CD14-positive monocyte (primary cell): ENCODE results near the gene CCDC40. TPM values are rescaled to one million over a fixed set of nuclear protein-coding genes. Genes with fewer than 3 reads are reported as not detected.

Experiments
- DNase-seq, 3 donors: peaks; one replicate each; pipeline ENCODE4 v3.0.0-alpha.2; 2011 to 2022
- H2AFZ ChIP-seq: 2 replicates; pipeline ENCODE4 v1.6.0; 2012; ENCODE audit warnings: mild to moderate bottlenecking, low read depth, low read length, inconsistent platforms; ENCODE audit not compliant: insufficient read depth, poor library complexity, severe bottlenecking
- H3K27ac ChIP-seq, 2 donors: 1 replicate in 1 of 2; 2 replicates in 1 of 2; pipeline ENCODE4 v1.5.1; 2012 to 2013; ENCODE audit warnings: low read length in 2 of 2, control low read depth in 1 of 2, inconsistent platforms in 1 of 2, low read depth in 1 of 2, mild to moderate bottlenecking in 1 of 2
- H3K27me3 ChIP-seq, 2 donors: one replicate each; pipeline versions ENCODE4 v1.6.0 to v1.6.1; 2011 to 2013; ENCODE audit warnings: low read length in 2 of 2; ENCODE audit not compliant: control insufficient read depth in 2 of 2, insufficient read depth in 2 of 2
- H3K36me3 ChIP-seq, 2 donors: replicated peaks in 1 of 2; 1 replicate in 1 of 2; 2 replicates in 1 of 2; pipeline versions ENCODE4 v1.5.1 to v1.6.1; 2012 to 2013; ENCODE audit warnings: low read length in 2 of 2, control low read depth in 1 of 2, inconsistent platforms in 1 of 2, mild to moderate bottlenecking in 1 of 2; ENCODE audit not compliant: insufficient read depth in 2 of 2, control insufficient read depth in 1 of 2
- H3K4me1 ChIP-seq, 2 donors: 1 replicate in 1 of 2; 2 replicates in 1 of 2; pipeline versions ENCODE4 v1.5.1 to v1.6.1; 2012 to 2013; ENCODE audit warnings: low read length in 2 of 2, control low read depth in 1 of 2, inconsistent platforms in 1 of 2, mild to moderate bottlenecking in 1 of 2, moderate library complexity in 1 of 2; ENCODE audit not compliant: insufficient read depth in 2 of 2, control insufficient read depth in 1 of 2
- H3K4me2 ChIP-seq: replicated peaks from 2 replicates; pipeline ENCODE3; 2012; ENCODE audit warnings: low read length, moderate library complexity, mild to moderate bottlenecking; ENCODE audit not compliant: poor library complexity, severe bottlenecking; ENCODE audit errors: extremely low read depth
- H3K4me3 ChIP-seq, 3 experiments: fragments of 200-600 bp in 1 of 3; sonication (generic) in 1 of 3; replicated peaks in 1 of 3; 1 replicate in 2 of 3; 2 replicates in 1 of 3; pipeline ENCODE4 v1.5.1; 2011 to 2013; ENCODE audit warnings: low read length in 3 of 3, mild to moderate bottlenecking in 3 of 3, control low read depth in 2 of 3, low read depth in 2 of 3, inconsistent platforms in 1 of 3, moderate library complexity in 1 of 3
- H3K79me2 ChIP-seq: 2 replicates; pipeline ENCODE4 v1.6.0; 2012; ENCODE audit warnings: mild to moderate bottlenecking, control low read depth, inconsistent platforms, low read length, moderate library complexity; ENCODE audit not compliant: insufficient read depth
- H3K9ac ChIP-seq: 2 replicates; pipeline ENCODE4 v1.6.0; 2017; ENCODE audit warnings: low read length, mild to moderate bottlenecking; ENCODE audit not compliant: insufficient read depth, poor library complexity, severe bottlenecking
- H3K9me3 ChIP-seq, 2 donors: replicated peaks in 1 of 2; 1 replicate in 1 of 2; 2 replicates in 1 of 2; pipeline versions ENCODE4 v1.5.1 to v1.6.1; 2012 to 2013; ENCODE audit warnings: low read length in 2 of 2, control low read depth in 1 of 2; ENCODE audit not compliant: control insufficient read depth in 1 of 2, insufficient read depth in 1 of 2
- H4K20me1 ChIP-seq: 2 replicates; pipeline ENCODE4 v1.6.0; 2012; ENCODE audit warnings: mild to moderate bottlenecking, low read length, control low read depth, moderate library complexity; ENCODE audit not compliant: insufficient read depth
- H3K27ac Mint-ChIP-seq, 7 donors: one replicate each; pipeline ENCODE4 v1.8.0; 2020; ENCODE audit warnings: mild to moderate bottlenecking in 7 of 7, mixed read lengths in 7 of 7, moderate library complexity in 6 of 7, inconsistent platforms in 2 of 7
- H3K27me3 Mint-ChIP-seq, 3 donors: one replicate each; pipeline ENCODE4 v1.8.0; 2021 to 2022; ENCODE audit warnings: low read depth in 3 of 3, mild to moderate bottlenecking in 3 of 3, mixed read lengths in 3 of 3, moderate library complexity in 3 of 3, inconsistent platforms in 1 of 3
- H3K36me3 Mint-ChIP-seq, 2 donors: one replicate each; pipeline ENCODE4 v1.8.0; 2020; ENCODE audit warnings: mixed read lengths in 2 of 2, inconsistent platforms in 1 of 2, mild to moderate bottlenecking in 1 of 2
- H3K4me1 Mint-ChIP-seq: one replicate; pipeline ENCODE4 v1.8.0; 2020; ENCODE audit warnings: mild to moderate bottlenecking, mixed read lengths
- H3K4me3 Mint-ChIP-seq, 2 donors: one replicate each; pipeline ENCODE4 v1.8.0; 2020; ENCODE audit warnings: mild to moderate bottlenecking in 2 of 2, mixed read lengths in 2 of 2, moderate library complexity in 1 of 2
- H3K9me3 Mint-ChIP-seq, 7 donors: one replicate each; pipeline ENCODE4 v1.8.0; 2020 to 2022; ENCODE audit warnings: mixed read lengths in 7 of 7, mild to moderate bottlenecking in 6 of 7, moderate library complexity in 6 of 7, inconsistent platforms in 2 of 7
- CTCF ChIP-seq: fragments of 200-600 bp; IDR thresholded peaks from one replicate; pipeline ENCODE4 v1.8.0; 2022; ENCODE audit warnings: antibody characterized with exemption, mild to moderate bottlenecking
- WGBS: methylation state at CpG from one replicate; pipeline ENCODE4 v1.1.5; 2013; ENCODE audit warnings: missing lambda C conversion rate; ENCODE audit not compliant: insufficient coverage; 5-methylcytosine and 5-hydroxymethylcytosine counted together
- intact Hi-C, 2 donors: fragments of 100-400 bp; cut with micrococcal nuclease; formaldehyde crosslinking; loops; one replicate each; pipeline versions ENCODE4 v1.15.0 to v1.15.1; 2023
- polyA plus RNA-seq, 3 donors: library from polyadenylated mRNA; depleted of rRNA in 1 of 3; unstranded in 2 of 3; stranded (reverse) in 1 of 3; fragments of 300-500 nt in 2 of 3; fragments of >200 nt in 1 of 3; fragmentation: Illumina TruSeq in 2 of 3; gene quantifications; 1 replicate in 2 of 3; 2 replicates in 1 of 3; pipeline ENCODE4 v1.2.3, GENCODE V29; 2012 to 2021

The CCDC40 gene
- polyA plus RNA-seq, 3 donors: 0.21 to 0.27 TPM; not detected in 1

- H3K4me3 Mint-ChIP-seq: no peak overlapping the region
- Histone ChIP-seq H3K9ac (no peak overlapping the region), H3K27me3 (no peaks in the 10 kb centered on the region), H3K79me2 (no peaks in the 10 kb centered on the region), H4K20me1 (no peaks in the 10 kb centered on the region), H3K9me3 (no peaks in the 10 kb centered on the region), H2AFZ (no peak overlapping the region), H3K4me3 (no peak overlapping the region), H3K4me2 (no peak overlapping the region), H3K4me1 (peaks cover 39 to 42% of the 10 kb centered on the region in 2 donors), H3K36me3 (no peaks in the 10 kb centered on the region), H3K27ac (no peak overlapping the region)
- intact Hi-C loops: no loop called here
- peaks cover 1 to 6% (median 5%) of the 10 kb centered on the region in 3 donors for H3K27me3 Mint-ChIP-seq
- H3K4me1 Mint-ChIP-seq: peaks cover 45% of the 10 kb centered on the region
- no peak for DNase-seq
- 93% methylated on average over 35 of the region's 37 CpGs for WGBS
- peaks cover 0 to 2% (median 0%) of the 10 kb centered on the region in 7 donors for H3K9me3 Mint-ChIP-seq
- H3K36me3 Mint-ChIP-seq: peaks cover 0 to 2% of the 10 kb centered on the region in 2 donors
- no peak for TF ChIP-seq CTCF
- H3K27ac Mint-ChIP-seq: peak overlapping the region in 1 of 7 donors; percentile 59
Measured at GRCh38 chr17:80095038-80095843, 58.8 kb downstream of the CCDC40 start.

GRCh38 chr17:80095844-80096475 is 59.5 kb downstream of the CCDC40 start:
- peaks cover 0 to 2% (median 0%) of the 10 kb centered on the region in 7 donors for H3K9me3 Mint-ChIP-seq
- Histone ChIP-seq H4K20me1 (no peaks in the 10 kb centered on the region), H3K4me2 (no peak overlapping the region), H3K9ac (no peak overlapping the region), H3K4me3 (no peak overlapping the region), H3K27me3 (no peaks in the 10 kb centered on the region), H3K79me2 (no peaks in the 10 kb centered on the region), H3K4me1 (peaks cover 46 to 48% of the 10 kb centered on the region in 2 donors), H3K27ac (no peak overlapping the region), H3K36me3 (no peaks in the 10 kb centered on the region), H3K9me3 (no peaks in the 10 kb centered on the region), H2AFZ (no peak overlapping the region)
- H3K27me3 Mint-ChIP-seq: peaks cover 1 to 6% (median 5%) of the 10 kb centered on the region in 3 donors
- WGBS: 93% methylated on average over 16 of the region's 16 CpGs
- no peak overlapping the region for H3K4me3 Mint-ChIP-seq
- no peak for TF ChIP-seq CTCF
- peaks cover 52% of the 10 kb centered on the region for H3K4me1 Mint-ChIP-seq
- no peak for DNase-seq
- H3K27ac Mint-ChIP-seq: no peak overlapping the region
- H3K36me3 Mint-ChIP-seq: peaks cover 0 to 2% of the 10 kb centered on the region in 2 donors
- intact Hi-C loops: no loop called here
